Psoas muscle (tissue), 8 donors: Measurements from ENCODE around the gene SCAMP2. TPM values are rescaled to one million over a fixed set of nuclear protein-coding genes. Genes with fewer than 3 reads are reported as not detected.

ENCODE experiments used
- ATAC-seq, 4 donors: fragments of 200-7000 bp; cut with Tn5 transposase; one replicate each; pipeline ENCODE4 v1.9.1; 2020; ENCODE audit warnings: moderate library complexity in 3 of 4, mild to moderate bottlenecking in 2 of 4
- DNase-seq, 2 donors: peaks; one replicate each; pipeline ENCODE4 v3.0.0-alpha.2; 2020
- H3K27ac ChIP-seq: fragments of 200-600 bp; one replicate; pipeline ENCODE4 v1.8.0; 2022
- H3K27me3 ChIP-seq, 3 donors: fragments of 200-600 bp in 1 of 3; one replicate each; pipeline versions ENCODE4 v1.6.1 to v1.8.0; 2013 to 2022; ENCODE audit warnings: low read length in 2 of 3, mild to moderate bottlenecking in 2 of 3, moderate library complexity in 1 of 3; ENCODE audit not compliant: insufficient read depth in 3 of 3
- H3K36me3 ChIP-seq, 2 donors: fragments of 200-600 bp in 1 of 2; one replicate each; pipeline versions ENCODE4 v1.6.1 to v1.8.0; 2013 to 2022; ENCODE audit warnings: low read depth in 1 of 2, mild to moderate bottlenecking in 1 of 2, moderate library complexity in 1 of 2; ENCODE audit not compliant: insufficient read depth in 1 of 2
- H3K4me1 ChIP-seq: fragments of 200-600 bp; one replicate; pipeline ENCODE4 v1.8.0; 2022
- H3K4me3 ChIP-seq: fragments of 200-600 bp; one replicate; pipeline ENCODE4 v1.8.0; 2022; ENCODE audit warnings: mild to moderate bottlenecking
- H3K9me3 ChIP-seq: fragments of 200-600 bp; one replicate; pipeline ENCODE4 v1.8.0; 2022
- CTCF ChIP-seq: fragments of 200-600 bp; IDR thresholded peaks from one replicate; pipeline ENCODE4 v1.8.0; 2022; ENCODE audit warnings: antibody characterized with exemption
- WGBS, 3 donors: extraction: QIAGEN DNeasy Blood & Tissue Kit; methylation state at CpG; one replicate each; pipeline versions ENCODE4 v1.1.6 to v1.1.7; 2013; 5-methylcytosine and 5-hydroxymethylcytosine counted together
- intact Hi-C, 2 donors: fragments of 100-400 bp; cut with DNase I; formaldehyde crosslinking; loops; one replicate each; pipeline versions ENCODE4 v1.11.0 to v1.14.2; 2022
- polyA plus RNA-seq, 3 donors: library from polyadenylated mRNA; stranded (reverse); fragments of 200-250 nt; gene quantifications; one replicate each; pipeline ENCODE4 v1.2.3, GENCODE V29; 2013
- total RNA-seq, 4 donors: library from RNA; stranded (reverse); fragmentation: NEBNext Ultra II Directional in 2 of 4; extraction: Animal tissue kit (Norgen Biotek cat#: 25700) in 2 of 4; gene quantifications; one replicate each; pipeline versions ENCODE4 v1.2.1 to v1.2.4, GENCODE V29; 2021 to 2023
- donor health status: healthy with polysubstance abuse.
- donor health status: DM: no; HTN: no; CAD: no; lungs with moderate emphysema.
- donor health status: Bipolar disorder and iron deficiency.
- donor health status: healthy.
- donor health status: DM: yes; HTN: yes; CAD: no.
- donor health status: DM: no; HTN: no; CAD: no.
- donor health status: DM: no; HTN: no; CAD: no.
- donor health status: DM: yes; HTN: yes; CAD: no.

The SCAMP2 gene
- total and polyA plus RNA-seq, 7 donors: 32.1 to 73.6 (median 48.6) TPM

- intact Hi-C loops: no loop called here
- Histone ChIP-seq H3K4me3 (no peak overlapping the region), H3K9me3 (no peaks in the 10 kb centered on the region), H3K4me1 (no peaks in the 10 kb centered on the region), H3K27ac (no peak overlapping the region), H3K27me3 (no peaks in the 10 kb centered on the region), H3K36me3 (no peaks in the 10 kb centered on the region)
- no peak for TF ChIP-seq CTCF
- DNase-seq (no peak), ATAC-seq (no peak)
- WGBS, 3 donors: 72 to 92% (median 81%) methylated on average over 15 of the region's 15 CpGs
Measured at GRCh38 chr15:74815961-74816360, 57.2 kb downstream of the SCAMP2 start.

- intact Hi-C loops: no loop called here
- no peaks in the 10 kb centered on the region for H3K27me3 ChIP-seq
- H3K9me3 ChIP-seq: no peaks in the 10 kb centered on the region
- no peak overlapping the region for H3K4me3 ChIP-seq
- ATAC-seq (no peak), DNase-seq (no peak)
- TF ChIP-seq CTCF: no peak
- H3K36me3 ChIP-seq: no peaks in the 10 kb centered on the region
- no peaks in the 10 kb centered on the region for H3K4me1 ChIP-seq
- no peak overlapping the region for H3K27ac ChIP-seq
- WGBS, 3 donors: 66 to 76% (median 66%) methylated on average over 10 of the region's 10 CpGs
Measured at GRCh38 chr15:74815121-74815934, 57.8 kb downstream of the SCAMP2 start.

- DNase-seq (no peak), ATAC-seq (no peak)
- 71 to 74% (median 72%) methylated on average over 11 to 12 of the region's 12 CpGs for WGBS, 3 donors
- Histone ChIP-seq H3K36me3 (no peaks in the 10 kb centered on the region), H3K4me1 (peaks cover 4% of the 10 kb centered on the region), H3K27ac (no peak within 1 kb of the TSS), H3K4me3 (no peak within 1 kb of the TSS), H3K27me3 (no peaks in the 10 kb centered on the region), H3K9me3 (no peaks in the 10 kb centered on the region)
- TF ChIP-seq CTCF: no peak
- intact Hi-C loops: no loop called here
Measured at GRCh38 chr15:74812533-74812932, 60.6 kb downstream of the SCAMP2 start, which contains the start of gene LMAN1L. TSS of gene LMAN1L (plus strand) at chr15:74812835. CDS start at chr15:74812855, 20 bp downstream.

GRCh38 chr15:74809956-74810355, 63.2 kb downstream of the SCAMP2 start:
- no peaks in the 10 kb centered on the region for H3K9me3 ChIP-seq
- ATAC-seq (no peak), DNase-seq (no peak)
- intact Hi-C loops: no loop called here
- no peaks in the 10 kb centered on the region for H3K27me3 ChIP-seq
- H3K27ac ChIP-seq: no peak overlapping the region
- H3K4me3 ChIP-seq: no peak overlapping the region
- TF ChIP-seq CTCF: no peak
- H3K4me1 ChIP-seq: peaks cover 4% of the 10 kb centered on the region
- 43 to 66% (median 46%) methylated on average over 3 of the region's 3 CpGs for WGBS, 3 donors
- H3K36me3 ChIP-seq: peaks cover 0 to 2% of the 10 kb centered on the region in 2 donors
